Body of pancreas (tissue), 4 donors: ENCODE data around the gene ZNF614. TPM values are rescaled to one million over a fixed set of nuclear protein-coding genes. Genes with fewer than 3 reads are reported as not detected.
"Not testable (repeated sequence)": the region's sequence is repeated elsewhere in the genome, so short reads cannot be mapped to it uniquely, and the experiment has no call there.

Experiments
- ATAC-seq: fragments of 150-250 bp; one replicate; pipeline ENCODE4 v1.9.1; 2016
- DNase-seq, 4 donors: peaks; one replicate each; pipeline ENCODE4 v3.0.0-alpha.2; 2019
- H3K27ac ChIP-seq, 4 donors: fragments of 200-600 bp; sonication (generic); 1 replicate in 3 of 4; 2 replicates in 1 of 4; pipeline versions ENCODE4 v1.5.1 to v1.6.1; 2016 to 2019; ENCODE audit warnings: mild to moderate bottlenecking in 1 of 4, mixed read lengths in 1 of 4, moderate library complexity in 1 of 4
- H3K27me3 ChIP-seq, 2 donors: fragments of 200-600 bp; sonication (generic); one replicate each; pipeline ENCODE4 v1.6.0; 2016; ENCODE audit warnings: mild to moderate bottlenecking in 1 of 2
- H3K36me3 ChIP-seq, 2 donors: fragments of 200-600 bp; sonication (generic); replicated peaks in 1 of 2; 2 replicates each; pipeline ENCODE4 v1.5.1; 2016; ENCODE audit warnings: low read depth in 2 of 2; ENCODE audit not compliant: insufficient read depth in 1 of 2
- H3K4me1 ChIP-seq: fragments of 200-600 bp; sonication (generic); one replicate; pipeline ENCODE4 v1.6.0; 2016
- H3K4me3 ChIP-seq, 2 donors: fragments of 200-600 bp; sonication (generic); 1 replicate in 1 of 2; 2 replicates in 1 of 2; pipeline ENCODE4 v1.5.1; 2016 to 2019
- H3K9me3 ChIP-seq, 3 donors: fragments of 200-600 bp; sonication (generic); 1 replicate in 2 of 3; 2 replicates in 1 of 3; pipeline ENCODE4 v1.5.1; 2016
- POLR2A ChIP-seq, 3 donors: fragments of 450-650 bp; IDR thresholded peaks; one replicate each; pipeline ENCODE4 v1.6.1; 2016; ENCODE audit warnings: antibody characterized with exemption in 3 of 3, mild to moderate bottlenecking in 2 of 3
- WGBS, 2 donors: methylation state at CpG; one replicate each; pipeline ENCODE4 v1.1.5; 2017; 5-methylcytosine and 5-hydroxymethylcytosine counted together
- intact Hi-C: fragments of 100-400 bp; cut with DNase I; formaldehyde crosslinking; loops from one replicate; pipeline ENCODE4 v1.15.1; 2023
- total RNA-seq, 2 donors: library from RNA; depleted of rRNA; stranded (reverse); fragments of >200 nt; gene quantifications; one replicate each; pipeline ENCODE4 v1.1.0, GENCODE V29; 2016
- TF ChIP-seq, protein P1 (sequence below), 7 experiments: fragments of 450-650 bp in 4 of 7; fragments of 200-600 bp in 3 of 7; sonication (generic) in 3 of 7; IDR thresholded peaks; one replicate each; pipeline ENCODE4 v1.5.1; 2016 to 2019; ENCODE audit warnings: antibody characterized with exemption in 7 of 7

ZNF614 gene
- total RNA-seq, 2 donors from 2014 or later: 1.3 to 1.6 TPM

DNA sequence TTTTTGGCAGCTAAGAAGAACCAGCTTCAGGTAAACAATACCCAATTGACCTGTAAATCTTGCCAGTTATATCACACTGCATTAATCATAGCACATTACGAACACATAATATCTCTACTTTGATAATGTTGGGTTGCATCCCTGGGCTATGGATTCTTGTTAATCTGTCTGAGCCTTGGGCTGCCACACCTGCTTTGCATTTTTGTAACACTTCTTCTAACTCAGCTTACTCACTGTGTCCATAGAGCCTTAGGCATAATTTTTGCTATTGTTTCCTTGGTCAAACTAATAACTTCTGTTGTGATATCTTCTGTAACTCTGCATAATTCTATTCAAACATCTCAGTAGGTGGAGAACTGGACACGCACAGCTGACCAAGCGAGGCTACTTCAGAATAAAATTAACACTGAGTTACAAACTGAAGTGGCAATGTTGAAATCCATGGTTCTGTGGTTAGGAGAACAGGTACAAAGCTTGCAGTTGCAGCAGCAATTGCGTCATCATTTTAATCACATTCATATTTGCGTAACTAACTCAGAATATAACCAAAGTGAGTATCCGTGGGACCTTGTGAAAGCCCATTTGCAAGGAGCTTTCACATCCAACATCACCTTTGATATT is 48.0 kb downstream of the ZNF614 start:
- no peak overlapping the region for H3K27ac ChIP-seq
- DNase-seq (no peak), ATAC-seq (no peak)
- peaks cover 2% of the 10 kb centered on the region for H3K4me1 ChIP-seq
- no peak overlapping the region for H3K4me3 ChIP-seq
- intact Hi-C loops: no loop called here
- TF ChIP-seq, protein P1, sequence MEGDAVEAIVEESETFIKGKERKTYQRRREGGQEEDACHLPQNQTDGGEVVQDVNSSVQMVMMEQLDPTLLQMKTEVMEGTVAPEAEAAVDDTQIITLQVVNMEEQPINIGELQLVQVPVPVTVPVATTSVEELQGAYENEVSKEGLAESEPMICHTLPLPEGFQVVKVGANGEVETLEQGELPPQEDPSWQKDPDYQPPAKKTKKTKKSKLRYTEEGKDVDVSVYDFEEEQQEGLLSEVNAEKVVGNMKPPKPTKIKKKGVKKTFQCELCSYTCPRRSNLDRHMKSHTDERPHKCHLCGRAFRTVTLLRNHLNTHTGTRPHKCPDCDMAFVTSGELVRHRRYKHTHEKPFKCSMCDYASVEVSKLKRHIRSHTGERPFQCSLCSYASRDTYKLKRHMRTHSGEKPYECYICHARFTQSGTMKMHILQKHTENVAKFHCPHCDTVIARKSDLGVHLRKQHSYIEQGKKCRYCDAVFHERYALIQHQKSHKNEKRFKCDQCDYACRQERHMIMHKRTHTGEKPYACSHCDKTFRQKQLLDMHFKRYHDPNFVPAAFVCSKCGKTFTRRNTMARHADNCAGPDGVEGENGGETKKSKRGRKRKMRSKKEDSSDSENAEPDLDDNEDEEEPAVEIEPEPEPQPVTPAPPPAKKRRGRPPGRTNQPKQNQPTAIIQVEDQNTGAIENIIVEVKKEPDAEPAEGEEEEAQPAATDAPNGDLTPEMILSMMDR (IDR thresholded peaks at IDR 0.05): no peak
- no peak for TF ChIP-seq POLR2A (IDR thresholded peaks at IDR 0.05)
- no peaks in the 10 kb centered on the region for H3K36me3 ChIP-seq
- WGBS, 2 donors: 90 to 98% methylated on average over 6 of the region's 6 CpGs
- H3K9me3 ChIP-seq: peaks cover 0 to 61% (median 0%) of the 10 kb centered on the region in 3 donors
- no peaks in the 10 kb centered on the region for H3K27me3 ChIP-seq

DNA sequence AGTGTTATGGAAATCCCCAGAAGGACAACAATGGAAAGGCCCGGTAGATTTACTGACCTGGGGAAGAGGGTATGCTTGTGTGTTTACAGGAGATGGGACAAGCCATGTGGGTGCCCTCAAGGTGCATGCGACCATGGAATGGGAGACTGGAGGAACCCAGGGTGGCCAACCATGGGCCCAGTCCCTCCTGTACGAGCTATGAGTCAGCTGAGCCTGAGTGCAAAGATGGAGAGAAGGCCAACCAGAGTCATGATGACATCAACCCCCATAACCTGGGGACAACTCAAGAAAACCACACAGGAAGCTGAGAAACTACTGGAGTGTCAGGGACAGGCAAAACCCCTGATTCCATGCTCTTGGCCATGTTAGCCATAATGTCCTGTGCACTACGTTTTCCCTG is 49.3 kb downstream of the ZNF614 start:
- intact Hi-C loops: no loop called here
- DNase-seq: no peak
- no peak overlapping the region for H3K27ac ChIP-seq
- peaks cover 0 to 74% (median 0%) of the 10 kb centered on the region in 3 donors for H3K9me3 ChIP-seq
- ATAC-seq: no peak
- no peak for TF ChIP-seq POLR2A (IDR thresholded peaks at IDR 0.05)
- TF ChIP-seq, protein P1 (IDR thresholded peaks at IDR 0.05): no peak
- no peaks in the 10 kb centered on the region for H3K4me1 ChIP-seq
- H3K4me3 ChIP-seq: no peak overlapping the region
- WGBS, 2 donors: 92 to 100% methylated on average over 4 of the region's 4 CpGs
- H3K36me3 ChIP-seq: peaks cover 2 to 6% of the 10 kb centered on the region in 2 donors
- H3K27me3 ChIP-seq: no peaks in the 10 kb centered on the region

DNA sequence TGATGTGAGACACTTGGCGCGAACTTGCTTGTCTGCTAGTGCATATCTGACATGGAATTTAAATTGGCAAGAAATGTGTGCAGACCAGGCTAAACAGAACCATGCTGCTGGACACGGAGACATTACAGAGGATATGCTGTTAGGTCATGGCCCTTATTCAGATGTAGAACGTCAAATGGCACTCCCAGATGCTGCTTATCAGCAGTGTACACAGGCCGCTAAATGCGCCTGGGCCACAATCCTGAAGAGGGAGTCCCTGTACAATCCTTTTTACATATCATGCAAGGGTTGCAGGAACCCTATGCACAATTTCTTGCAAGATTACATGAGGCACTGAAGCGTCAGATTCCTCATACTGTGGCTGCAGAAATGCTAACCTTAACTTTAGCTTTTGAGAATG is 50.8 kb downstream of the ZNF614 start:
- Histone ChIP-seq H3K36me3 (peaks cover 13 to 22% of the 10 kb centered on the region in 2 donors), H3K4me1 (no peaks in the 10 kb centered on the region), H3K9me3 (peaks cover 0 to 86% (median 0%) of the 10 kb centered on the region in 3 donors), H3K27me3 (no peaks in the 10 kb centered on the region), H3K4me3 (no peak overlapping the region), H3K27ac (no peak overlapping the region)
- no peak for DNase-seq
- intact Hi-C loops: no loop called here
- ATAC-seq: no peak
- 85 to 92% methylated on average over 7 of the region's 7 CpGs for WGBS, 2 donors
- TF ChIP-seq POLR2A (IDR thresholded peaks at IDR 0.05): no peak
- TF ChIP-seq, protein P1 (IDR thresholded peaks at IDR 0.05): no peak

DNA sequence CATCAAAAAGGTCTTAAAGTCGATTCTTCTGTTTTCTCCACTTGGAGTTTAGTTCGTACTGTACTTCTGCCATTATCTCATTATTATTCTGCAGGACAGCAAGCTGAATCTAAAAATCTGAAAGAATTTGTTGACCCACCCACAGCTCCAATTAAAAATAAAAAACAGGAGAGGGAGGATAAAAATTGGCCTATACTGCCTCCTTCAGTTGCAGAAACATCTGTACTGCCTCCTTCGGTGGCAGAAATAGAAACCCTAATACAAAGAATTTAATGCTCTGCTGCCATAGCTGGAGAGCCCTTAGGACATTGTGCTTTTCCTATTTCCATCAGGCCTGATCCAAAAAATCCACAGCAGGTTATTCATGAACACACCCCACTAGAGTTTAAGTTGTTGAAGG is 51.3 kb downstream of the ZNF614 start:
- peaks cover 0 to 90% (median 0%) of the 10 kb centered on the region in 3 donors for H3K9me3 ChIP-seq
- no peaks in the 10 kb centered on the region for H3K4me1 ChIP-seq
- H3K36me3 ChIP-seq: peaks cover 14 to 26% of the 10 kb centered on the region in 2 donors
- TF ChIP-seq POLR2A (IDR thresholded peaks at IDR 0.05): no peak
- no peaks in the 10 kb centered on the region for H3K27me3 ChIP-seq
- DNase-seq: no peak
- H3K27ac ChIP-seq: no peak overlapping the region
- no peak overlapping the region for H3K4me3 ChIP-seq
- ATAC-seq: no peak
- 86 to 88% methylated on average over 3 of the region's 3 CpGs for WGBS, 2 donors
- intact Hi-C loops: no loop called here

DNA sequence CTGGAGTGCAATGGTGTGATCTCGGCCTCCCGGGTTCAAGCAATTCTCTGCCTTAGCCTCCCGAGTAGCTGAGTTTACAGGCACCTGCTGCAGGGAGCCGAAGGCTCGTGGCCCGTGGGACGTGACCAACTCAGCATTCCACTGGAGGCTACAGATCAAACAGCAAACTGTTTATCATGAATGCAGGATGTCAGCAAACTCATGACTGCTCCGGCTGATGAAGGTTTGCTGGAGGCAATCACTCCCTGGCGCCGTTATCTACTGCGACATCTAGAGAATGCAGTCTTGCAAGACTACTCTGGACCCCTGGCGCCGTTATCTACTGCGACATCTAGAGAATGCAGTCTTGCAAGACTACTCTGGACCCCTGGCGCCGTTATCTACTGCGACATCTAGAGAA is 52.4 kb downstream of the ZNF614 start:
- WGBS, 2 donors: 95 to 99% methylated on average over 17 of the region's 17 CpGs
- intact Hi-C loops, H3K4me1 ChIP-seq, DNase-seq, H3K27me3 ChIP-seq, ATAC-seq, H3K27ac ChIP-seq, H3K4me3 ChIP-seq: not testable (repeated sequence)
- Histone ChIP-seq H3K36me3 (peaks cover 19 to 36% of the 10 kb centered on the region in 2 donors), H3K9me3 (peaks cover 0 to 91% (median 5%) of the 10 kb centered on the region in 3 donors)

DNA sequence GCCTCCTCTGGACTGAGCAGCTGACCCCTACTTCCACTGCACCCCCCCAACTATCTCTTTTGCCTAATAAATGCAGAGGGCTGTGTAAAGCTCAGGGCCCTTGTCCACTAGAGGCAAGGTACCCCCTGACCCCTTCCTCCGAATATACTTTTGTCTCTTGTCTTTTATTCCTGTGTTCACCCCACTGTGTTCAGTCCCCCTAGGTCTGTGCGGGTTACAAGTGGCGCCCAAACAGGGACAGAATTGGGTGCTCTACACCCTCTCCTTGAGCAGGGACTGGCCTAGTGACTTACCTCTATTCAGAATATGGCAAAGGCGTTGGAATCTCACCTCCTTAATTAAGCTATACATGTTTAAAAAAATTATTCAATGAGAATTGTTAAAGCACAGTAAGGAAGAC is 56.6 kb downstream of the ZNF614 start:
- no peak for TF ChIP-seq POLR2A (IDR thresholded peaks at IDR 0.05)
- TF ChIP-seq, protein P1 (IDR thresholded peaks at IDR 0.05): no peak
- Histone ChIP-seq H3K4me3 (no peak overlapping the region), H3K27me3 (no peaks in the 10 kb centered on the region), H3K36me3 (peaks cover 41 to 63% of the 10 kb centered on the region in 2 donors), H3K4me1 (no peaks in the 10 kb centered on the region), H3K9me3 (peaks cover 0 to 81% (median 8%) of the 10 kb centered on the region in 3 donors), H3K27ac (no peak overlapping the region)
- ATAC-seq: no peak
- DNase-seq: no peak
- intact Hi-C loops: no loop called here
- 91 to 93% methylated on average over 4 of the region's 4 CpGs for WGBS, 2 donors
